SH-SY5Y (cell line): ENCODE measurements around the gene TYRO3.

Source experiments
- GATA2 ChIP-seq: IDR thresholded peaks from 2 replicates; pipeline ENCODE4 v1.6.1; 2011; ENCODE audit warnings: mild to moderate bottlenecking, low read depth, low read length
- GATA3 ChIP-seq: IDR thresholded peaks from 2 replicates; pipeline ENCODE4 v1.6.1; 2011; ENCODE audit warnings: low read depth, mild to moderate bottlenecking, low read length, moderate library complexity

DNA sequence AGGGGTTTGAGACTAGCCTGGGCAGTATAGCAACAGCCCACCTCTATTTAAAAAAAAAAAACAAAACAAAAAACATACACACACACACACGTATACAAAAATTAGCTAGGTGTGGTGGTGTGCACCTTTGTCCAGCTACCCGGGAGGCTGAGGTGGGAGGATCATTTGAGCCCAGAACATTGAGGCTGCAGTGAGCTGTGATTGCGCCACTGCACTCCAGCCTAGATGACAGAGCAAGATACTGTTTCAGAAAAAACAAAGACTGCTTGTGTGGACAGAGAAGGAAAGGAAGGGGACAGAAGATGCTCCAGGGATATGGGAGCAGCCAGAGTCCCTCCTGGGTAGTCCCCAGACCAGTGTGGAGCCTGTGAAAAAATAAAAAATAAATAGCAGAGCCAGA is 12.9 kb downstream of the TYRO3 start:
- no peak for TF ChIP-seq GATA2
- TF ChIP-seq GATA3, result no peak
